ENCODE results near the gene SEMA3F.

The SEMA3F gene

DNA sequence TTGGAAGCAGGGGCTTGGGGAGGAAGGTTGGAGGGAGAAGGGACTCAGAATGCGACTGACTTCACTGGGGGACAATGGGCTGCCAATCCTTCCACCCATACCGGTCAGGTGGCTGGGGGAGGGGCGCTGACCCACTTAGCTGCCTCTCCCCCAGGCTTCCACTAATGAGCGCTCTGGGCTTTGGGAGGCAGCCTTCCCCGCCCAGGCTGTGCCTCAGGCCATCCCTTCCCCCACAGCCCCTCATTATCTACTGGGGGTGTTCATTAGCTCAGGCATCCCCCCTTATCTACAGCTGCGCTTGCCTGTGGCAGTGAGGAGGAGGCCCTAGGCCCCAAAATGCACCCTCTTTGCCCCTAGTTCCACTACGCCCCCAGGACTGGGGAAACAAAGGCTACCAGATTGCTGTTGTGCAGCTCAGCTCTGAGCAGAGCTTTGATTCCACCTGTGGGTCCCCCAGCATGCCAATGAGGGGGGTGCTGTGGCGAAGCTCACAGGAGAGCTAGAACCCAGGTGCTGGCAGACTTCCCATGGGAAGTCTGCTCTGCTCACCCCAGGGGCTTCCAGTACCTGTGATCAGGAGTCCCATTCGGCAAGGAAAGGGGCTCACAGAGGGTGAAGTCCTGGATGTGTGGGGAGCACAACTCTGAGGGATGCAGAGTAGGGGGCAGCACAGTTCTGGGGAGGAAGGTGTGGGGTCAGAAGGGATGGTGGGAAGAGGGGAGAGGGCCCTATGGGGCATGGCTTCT, 29.4 kb upstream of the SEMA3F start:
- no peak overlapping the region for H3K27ac ChIP-seq

DNA sequence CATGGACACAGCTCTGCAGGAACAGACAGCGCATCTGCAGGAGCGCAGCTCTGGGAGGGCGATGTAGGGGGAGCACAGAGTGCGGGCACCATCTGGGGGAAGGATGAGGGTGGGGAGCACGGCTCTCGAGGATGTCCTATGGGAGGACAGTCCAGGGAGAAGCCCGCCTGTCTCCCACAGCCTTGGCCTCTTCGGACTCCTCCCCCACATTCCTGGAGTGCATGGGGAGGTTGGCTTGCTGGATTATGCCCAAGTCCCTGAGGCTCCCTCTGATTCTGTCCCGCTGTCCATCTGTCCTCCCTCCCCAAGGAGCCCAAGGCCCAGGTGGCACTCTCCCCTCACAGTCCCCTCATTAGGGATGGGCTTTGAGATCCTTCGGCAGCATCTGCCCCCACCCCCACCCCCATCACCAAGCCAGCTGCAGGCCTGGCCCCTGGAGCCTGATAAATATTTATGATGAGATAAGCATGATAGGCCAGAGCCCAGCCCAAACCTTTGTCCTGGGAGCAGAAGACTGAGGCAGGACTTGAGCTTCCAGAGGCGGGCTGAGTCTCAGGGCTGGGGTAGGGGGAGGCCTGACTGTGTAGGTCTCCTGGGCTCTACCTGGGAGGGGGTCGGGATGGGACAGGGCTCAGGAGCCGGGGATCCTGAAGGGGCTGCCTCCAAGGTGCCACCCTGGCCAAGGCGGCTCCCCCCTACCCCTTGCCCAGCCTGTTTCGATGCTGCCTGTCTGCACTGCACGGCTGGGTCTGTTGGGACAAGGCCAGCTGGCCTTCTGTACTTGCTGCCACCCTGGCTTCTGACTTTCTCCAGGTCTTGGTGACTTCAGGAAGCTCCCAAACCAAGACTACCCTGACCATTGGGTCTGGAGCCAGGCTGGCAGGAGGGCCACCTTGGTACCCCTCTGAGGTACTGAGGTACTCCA, 28.6 kb upstream of the SEMA3F start:
- no peak for TF ChIP-seq ZFX (IDR thresholded peaks at IDR 0.05; ENCODE audit: borderline replicate concordance)
- TF ChIP-seq, protein P1, sequence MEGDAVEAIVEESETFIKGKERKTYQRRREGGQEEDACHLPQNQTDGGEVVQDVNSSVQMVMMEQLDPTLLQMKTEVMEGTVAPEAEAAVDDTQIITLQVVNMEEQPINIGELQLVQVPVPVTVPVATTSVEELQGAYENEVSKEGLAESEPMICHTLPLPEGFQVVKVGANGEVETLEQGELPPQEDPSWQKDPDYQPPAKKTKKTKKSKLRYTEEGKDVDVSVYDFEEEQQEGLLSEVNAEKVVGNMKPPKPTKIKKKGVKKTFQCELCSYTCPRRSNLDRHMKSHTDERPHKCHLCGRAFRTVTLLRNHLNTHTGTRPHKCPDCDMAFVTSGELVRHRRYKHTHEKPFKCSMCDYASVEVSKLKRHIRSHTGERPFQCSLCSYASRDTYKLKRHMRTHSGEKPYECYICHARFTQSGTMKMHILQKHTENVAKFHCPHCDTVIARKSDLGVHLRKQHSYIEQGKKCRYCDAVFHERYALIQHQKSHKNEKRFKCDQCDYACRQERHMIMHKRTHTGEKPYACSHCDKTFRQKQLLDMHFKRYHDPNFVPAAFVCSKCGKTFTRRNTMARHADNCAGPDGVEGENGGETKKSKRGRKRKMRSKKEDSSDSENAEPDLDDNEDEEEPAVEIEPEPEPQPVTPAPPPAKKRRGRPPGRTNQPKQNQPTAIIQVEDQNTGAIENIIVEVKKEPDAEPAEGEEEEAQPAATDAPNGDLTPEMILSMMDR (IDR thresholded peaks at IDR 0.05): no peak
- no peak overlapping the region for H3K27ac ChIP-seq

More for the DNA sequence above, 29.4 kb upstream of the SEMA3F start:
- TF ChIP-seq, protein P1 (IDR thresholded peaks at IDR 0.05): no peak
- TF ChIP-seq ZFX (IDR thresholded peaks at IDR 0.05; ENCODE audit: borderline replicate concordance): no peak

DNA sequence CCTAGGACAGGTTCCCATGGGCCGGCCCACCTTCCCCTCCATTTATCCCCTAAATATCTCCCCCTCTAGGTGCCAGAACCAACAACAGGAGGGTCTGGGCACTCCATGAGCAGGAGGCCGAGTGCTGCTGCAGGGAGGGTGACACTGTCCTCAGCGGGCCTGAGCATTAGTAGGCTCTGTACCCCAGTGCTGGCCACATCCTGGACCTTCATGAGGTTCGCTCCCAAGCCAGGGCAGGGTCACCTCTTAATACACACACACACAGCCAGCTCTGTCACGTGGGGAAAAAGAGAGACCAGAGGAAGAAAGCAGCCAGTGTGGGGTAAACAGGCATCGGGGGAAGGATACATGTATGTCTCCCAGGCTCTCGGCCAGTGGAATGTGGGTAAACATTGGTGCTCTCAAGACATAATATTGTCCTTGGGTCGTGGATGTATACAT, 27.9 kb upstream of the SEMA3F start:
- H3K27ac ChIP-seq: no peak overlapping the region
- TF ChIP-seq, protein P1 (IDR thresholded peaks at IDR 0.05): no peak
- no peak for TF ChIP-seq ZFX (IDR thresholded peaks at IDR 0.05; ENCODE audit: borderline replicate concordance)

DNA sequence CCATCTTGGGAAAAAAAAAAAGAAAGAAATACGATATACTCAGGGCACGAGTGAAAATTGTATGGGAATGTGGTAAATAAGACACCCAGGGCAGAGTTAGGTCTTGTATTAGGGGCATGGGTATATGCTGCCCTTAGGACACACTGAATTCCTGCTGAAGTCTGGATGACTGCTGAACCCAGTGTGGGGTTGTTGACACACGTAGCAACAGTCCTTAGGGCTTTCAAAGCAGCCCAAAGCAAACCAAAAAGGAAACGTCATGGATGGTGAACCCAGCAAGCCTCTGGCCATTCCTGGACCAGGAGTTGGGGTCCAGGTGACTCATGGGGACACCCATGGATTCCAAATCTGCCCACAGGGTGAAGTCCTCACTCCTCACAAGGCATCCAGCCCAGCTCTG, 27.1 kb upstream of the SEMA3F start:
- H3K27ac ChIP-seq: no peak overlapping the region
- TF ChIP-seq, protein P1 (IDR thresholded peaks at IDR 0.05): no peak
- TF ChIP-seq ZFX (IDR thresholded peaks at IDR 0.05; ENCODE audit: borderline replicate concordance): no peak

DNA sequence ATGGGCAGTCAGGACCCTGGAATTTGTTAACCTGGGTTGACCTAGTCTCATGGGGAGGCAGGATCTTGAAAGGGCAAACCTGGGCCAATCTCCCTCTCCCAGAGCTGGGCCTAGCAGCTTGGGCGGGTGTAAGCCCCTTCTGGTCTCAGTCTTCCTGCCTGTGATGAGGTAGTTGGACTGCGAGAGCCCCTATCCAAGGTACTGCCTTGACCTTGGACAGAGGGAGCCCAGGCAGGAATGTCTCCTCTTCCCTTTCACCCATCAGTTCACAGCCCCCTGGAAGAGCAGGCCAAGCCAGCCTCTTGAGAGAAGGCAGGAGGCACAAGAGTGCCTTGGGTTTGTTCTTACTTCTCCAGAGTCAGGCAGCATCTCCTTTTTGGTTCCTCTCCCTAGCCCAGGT, 24.7 kb upstream of the SEMA3F start:
- H3K27ac ChIP-seq: no peak overlapping the region
- TF ChIP-seq ZFX (IDR thresholded peaks at IDR 0.05; ENCODE audit: borderline replicate concordance): no peak
- TF ChIP-seq, protein P1 (IDR thresholded peaks at IDR 0.05): no peak

DNA sequence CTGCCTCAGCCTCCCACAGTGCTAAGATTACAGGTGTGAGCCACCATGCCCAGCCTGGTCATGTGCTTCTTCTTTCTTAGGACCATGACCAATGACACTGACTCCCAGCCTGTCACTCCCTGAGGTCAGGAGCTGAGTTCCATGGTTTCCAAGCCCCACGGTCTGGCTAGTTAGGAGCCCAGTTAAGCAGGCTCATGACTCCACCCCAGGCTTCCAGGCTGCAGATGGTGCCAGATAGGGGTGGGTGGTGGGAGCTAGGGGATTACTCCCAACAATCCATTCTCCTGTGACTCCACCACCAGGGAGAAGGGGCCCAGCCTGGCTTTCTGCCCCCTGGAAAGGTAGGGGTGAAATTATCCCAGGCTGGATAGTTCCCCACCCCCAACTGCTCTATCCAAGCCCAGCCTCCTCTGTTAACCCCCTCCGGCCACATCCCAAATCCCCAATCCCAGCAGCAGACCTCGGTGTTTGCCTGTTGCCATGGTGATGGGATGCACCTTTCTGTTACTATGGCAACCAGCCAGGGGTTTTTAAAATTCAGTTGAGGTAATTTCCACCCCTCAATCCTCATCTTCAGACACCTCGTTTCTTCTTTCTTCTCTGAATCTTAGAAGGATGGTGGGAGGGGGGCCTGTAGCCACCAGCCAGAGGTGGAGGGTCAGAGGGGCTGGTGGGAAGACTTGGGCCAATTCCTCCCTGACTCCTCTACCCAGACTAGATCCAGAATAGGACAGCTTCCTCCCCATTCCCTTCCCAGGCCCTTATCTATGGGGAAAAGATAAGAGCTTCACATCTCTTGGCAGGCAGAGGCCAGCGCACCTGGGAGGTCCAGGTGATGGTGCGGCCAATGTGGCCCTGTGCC, 22.5 kb upstream of the SEMA3F start:
- TF ChIP-seq, protein P1 (IDR thresholded peaks at IDR 0.05): no peak
- no peak for TF ChIP-seq ZFX (IDR thresholded peaks at IDR 0.05; ENCODE audit: borderline replicate concordance)
- H3K27ac ChIP-seq: no peak overlapping the region
